Right hindlimb (tissue), 1 donor: Measurements from ENCODE around the gene MRPS10.
"Not testable (repeated sequence)": the region's sequence is repeated elsewhere in the genome, so short reads cannot be mapped to it uniquely, and the experiment has no call there.

Experiments
- DNase-seq: peaks from one replicate; pipeline ENCODE4 v3.0.0-alpha.2; 2018

Gene MRPS10

GRCh38 chr6:42171813-42172581 is 45.7 kb downstream of the MRPS10 start:
- no peak for DNase-seq

- DNase-seq = not testable (repeated sequence)
Observed at GRCh38 chr6:42169780-42170179, 47.9 kb downstream of the MRPS10 start.

GRCh38 chr6:42168650-42169049 is 49.0 kb downstream of the MRPS10 start:
- DNase-seq = no peak

GRCh38 chr6:42166444-42167141 is 51.1 kb downstream of the MRPS10 start:
- peak; percentile 58 for DNase-seq

- DNase-seq = no peak
Observed at GRCh38 chr6:42165016-42165415, 52.6 kb downstream of the MRPS10 start.

GRCh38 chr6:42163981-42164380 is 53.7 kb downstream of the MRPS10 start:
- DNase-seq = no peak

- DNase-seq = no peak
Observed at GRCh38 chr6:42162812-42163211, 54.8 kb downstream of the MRPS10 start.

GRCh38 chr6:42162384-42162783 is 55.3 kb downstream of the MRPS10 start:
- no peak for DNase-seq

GRCh38 chr6:42159431-42160024 is 58.1 kb downstream of the MRPS10 start:
- DNase-seq = no peak

- no peak for DNase-seq
Observed at GRCh38 chr6:42158631-42159030, 59.0 kb downstream of the MRPS10 start.

- DNase-seq = no peak
Observed at GRCh38 chr6:42158011-42158410, 59.6 kb downstream of the MRPS10 start.
